Adrenal gland (tissue), 12 donors: Measurements from ENCODE around the gene MRAS. TPM values are rescaled to one million over a fixed set of nuclear protein-coding genes. Genes with fewer than 3 reads are reported as not detected.

Experiments
- DNase-seq, 7 donors: peaks; one replicate each; pipeline ENCODE4 v3.0.0-alpha.2; 2019 to 2020
- H3K27ac ChIP-seq, 5 donors: fragments of 200-600 bp; sonication (generic) in 4 of 5; 1 replicate in 3 of 5; 2 replicates in 2 of 5; pipeline versions ENCODE4 v1.5.1 to v1.8.0; 2016 to 2020; ENCODE audit warnings: mild to moderate bottlenecking in 1 of 5
- H3K27me3 ChIP-seq: fragments of 200-600 bp; 2 replicates; pipeline ENCODE4 v1.8.0; 2021
- H3K36me3 ChIP-seq, 2 donors: fragments of 200-600 bp; replicated peaks in 1 of 2; 1 replicate in 1 of 2; 2 replicates in 1 of 2; pipeline versions ENCODE4 v1.5.1 to v1.8.0; 2018 to 2022
- H3K4me1 ChIP-seq, 2 donors: fragments of 200-600 bp; replicated peaks in 1 of 2; 1 replicate in 1 of 2; 2 replicates in 1 of 2; pipeline versions ENCODE4 v1.5.1 to v1.8.0; 2018 to 2021
- H3K4me3 ChIP-seq, 4 donors: fragments of 200-600 bp; sonication (generic) in 3 of 4; one replicate each; pipeline ENCODE4 v1.5.1; 2016 to 2018
- H3K9me3 ChIP-seq, 3 donors: fragments of 200-600 bp; sonication (generic) in 1 of 3; replicated peaks in 1 of 3; 1 replicate in 2 of 3; 2 replicates in 1 of 3; pipeline versions ENCODE4 v1.5.1 to v1.8.0; 2016 to 2021
- POLR2A ChIP-seq, 2 donors: fragments of 450-650 bp; IDR thresholded peaks; one replicate each; pipeline ENCODE4 v1.6.1; 2017; ENCODE audit warnings: antibody characterized with exemption in 2 of 2, mild to moderate bottlenecking in 2 of 2, moderate library complexity in 1 of 2
- WGBS, 4 donors: extraction: QIAGEN DNeasy Blood & Tissue Kit in 2 of 4; methylation state at CpG; one replicate each; pipeline versions ENCODE4 v1.1.5 to v1.1.7; 2013 to 2017; 5-methylcytosine and 5-hydroxymethylcytosine counted together
- intact Hi-C, 2 donors: fragments of 100-400 bp; cut with DNase I; formaldehyde crosslinking; loops; one replicate each; pipeline versions ENCODE4 v1.14.1 to v1.15.0; 2022 to 2023
- polyA plus RNA-seq, 3 donors: library from polyadenylated mRNA; stranded (reverse); fragments of 200-250 nt in 2 of 3; fragments of 350-450 nt in 1 of 3; fragmentation: Illumina TruSeq in 1 of 3; extraction: RNeasy Lipid Tissue Mini Kit (QIAGEN cat#74804) in 1 of 3; gene quantifications; one replicate each; pipeline ENCODE4 v1.2.3, GENCODE V29; 2013 to 2014
- total RNA-seq, 9 donors: library from RNA; depleted of rRNA in 4 of 9; stranded (reverse); fragments of >200 nt in 4 of 9; fragments of 120-200 nt in 1 of 9; fragmentation: NEBNext Ultra II Directional in 1 of 9; extraction: Animal tissue kit (Norgen Biotek cat#: 25700) in 1 of 9; gene quantifications; one replicate each; pipeline versions ENCODE4 v1.1.0 to v1.2.4, GENCODE V29; 2013 to 2023
- TF ChIP-seq, protein P1 (sequence below), 6 experiments: fragments of 450-650 bp in 4 of 6; fragments of 200-600 bp in 2 of 6; sonication (generic) in 1 of 6; IDR thresholded peaks; 1 replicate in 5 of 6; 2 replicates in 1 of 6; pipeline versions ENCODE4 v1.5.1 to v1.8.0; 2016 to 2021; ENCODE audit warnings: antibody characterized with exemption in 6 of 6, mild to moderate bottlenecking in 2 of 6, moderate library complexity in 1 of 6
- donor health status: healthy with polysubstance abuse.
- donor health status: Bipolar disorder and iron deficiency.
- donor health status: DM: yes; HTN: yes; CAD: no.
- donor health status: DM: no; HTN: no; CAD: no.
- donor health status: DM: no; HTN: no; CAD: no.
- donor health status: DM: yes; HTN: yes; CAD: no.

MRAS gene
- total and polyA plus RNA-seq, 12 donors, result 47.9 to 337 (median 109) TPM

DNA sequence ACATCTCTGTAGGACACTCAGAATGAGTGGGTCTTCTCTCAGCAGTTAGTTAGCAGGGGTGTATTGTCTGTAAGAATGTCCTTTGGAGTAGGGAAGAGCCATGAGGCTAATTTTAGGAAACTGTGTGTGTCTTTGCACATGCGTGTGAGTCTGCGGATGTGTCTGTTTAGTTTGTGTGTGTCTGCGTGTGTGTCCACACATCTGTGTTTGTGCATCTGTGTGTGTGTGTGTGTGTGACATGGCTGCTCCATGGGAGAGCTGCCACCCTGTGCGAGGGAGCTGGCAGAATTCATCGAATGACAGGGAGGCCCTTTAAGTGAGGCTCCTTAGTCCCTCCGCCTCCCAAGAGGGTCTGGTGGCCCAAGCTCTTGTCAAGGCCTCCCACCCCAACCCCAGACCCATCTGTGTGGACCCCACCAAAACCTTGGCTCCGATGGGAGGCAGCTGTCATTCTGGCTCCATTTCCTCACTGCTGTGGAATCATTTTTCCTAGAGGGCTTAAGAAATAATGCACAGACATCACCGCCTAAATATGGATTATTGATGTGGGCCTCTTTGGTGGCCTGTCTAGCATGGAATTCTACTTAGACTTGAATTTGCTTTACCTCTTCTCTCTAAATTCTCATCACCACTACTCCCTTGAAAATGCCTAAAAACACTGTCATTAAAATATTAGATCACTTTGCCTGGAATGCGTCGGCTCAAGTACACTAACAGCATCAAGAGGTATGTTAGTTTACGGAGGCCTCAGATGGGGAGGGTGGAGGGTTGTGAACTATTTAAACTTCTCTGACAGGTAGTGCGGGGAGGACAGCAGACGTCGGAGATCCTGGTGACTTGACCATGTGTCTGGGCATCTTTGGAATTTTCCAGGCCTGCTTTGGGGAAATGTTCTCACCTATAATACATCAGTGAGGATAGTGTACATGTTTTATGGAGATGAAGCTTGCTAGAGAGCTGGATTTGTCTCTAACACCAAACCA lies 95.4 kb downstream of the MRAS start:
- Histone ChIP-seq H3K27ac (no peak overlapping the region), H3K9me3 (no peaks in the 10 kb centered on the region), H3K4me1 (no peaks in the 10 kb centered on the region), H3K36me3 (no peaks in the 10 kb centered on the region), H3K4me3 (no peak overlapping the region), H3K27me3 (no peaks in the 10 kb centered on the region)
- TF ChIP-seq POLR2A (IDR thresholded peaks at IDR 0.05), result no peak
- TF ChIP-seq, protein P1, sequence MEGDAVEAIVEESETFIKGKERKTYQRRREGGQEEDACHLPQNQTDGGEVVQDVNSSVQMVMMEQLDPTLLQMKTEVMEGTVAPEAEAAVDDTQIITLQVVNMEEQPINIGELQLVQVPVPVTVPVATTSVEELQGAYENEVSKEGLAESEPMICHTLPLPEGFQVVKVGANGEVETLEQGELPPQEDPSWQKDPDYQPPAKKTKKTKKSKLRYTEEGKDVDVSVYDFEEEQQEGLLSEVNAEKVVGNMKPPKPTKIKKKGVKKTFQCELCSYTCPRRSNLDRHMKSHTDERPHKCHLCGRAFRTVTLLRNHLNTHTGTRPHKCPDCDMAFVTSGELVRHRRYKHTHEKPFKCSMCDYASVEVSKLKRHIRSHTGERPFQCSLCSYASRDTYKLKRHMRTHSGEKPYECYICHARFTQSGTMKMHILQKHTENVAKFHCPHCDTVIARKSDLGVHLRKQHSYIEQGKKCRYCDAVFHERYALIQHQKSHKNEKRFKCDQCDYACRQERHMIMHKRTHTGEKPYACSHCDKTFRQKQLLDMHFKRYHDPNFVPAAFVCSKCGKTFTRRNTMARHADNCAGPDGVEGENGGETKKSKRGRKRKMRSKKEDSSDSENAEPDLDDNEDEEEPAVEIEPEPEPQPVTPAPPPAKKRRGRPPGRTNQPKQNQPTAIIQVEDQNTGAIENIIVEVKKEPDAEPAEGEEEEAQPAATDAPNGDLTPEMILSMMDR (IDR thresholded peaks at IDR 0.05), result no peak
- DNase-seq, result no peak
- intact Hi-C loops, result no loop called here
- WGBS, 4 donors, result 89 to 96% (median 93%) methylated on average over 11 to 14 of the region's 14 CpGs

DNA sequence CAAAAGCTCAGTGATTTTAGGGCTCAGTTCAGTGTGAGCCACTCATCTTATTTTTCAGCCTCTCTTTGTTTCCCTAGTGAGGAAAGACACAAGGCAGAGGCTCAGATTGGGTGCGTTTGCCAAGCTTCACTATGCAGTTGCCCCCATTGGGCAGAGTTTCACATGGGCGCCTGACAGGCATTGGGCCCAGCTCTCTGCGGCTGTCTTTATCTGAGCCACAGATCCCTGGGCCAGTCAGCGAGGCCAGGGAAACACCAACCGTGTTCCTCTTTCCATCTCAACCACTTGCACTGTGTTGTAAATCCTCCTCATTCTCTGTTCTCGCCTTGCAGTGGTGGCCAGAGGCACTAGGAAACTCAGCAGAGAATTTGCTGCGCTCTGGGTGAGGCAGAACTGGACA lies 96.9 kb downstream of the MRAS start:
- Histone ChIP-seq H3K4me3 (no peak overlapping the region), H3K4me1 (no peaks in the 10 kb centered on the region), H3K9me3 (no peaks in the 10 kb centered on the region), H3K36me3 (no peaks in the 10 kb centered on the region), H3K27ac (no peak overlapping the region), H3K27me3 (no peaks in the 10 kb centered on the region)
- TF ChIP-seq POLR2A (IDR thresholded peaks at IDR 0.05), result no peak
- 81 to 100% (median 88%) methylated on average over 3 to 7 of the region's 7 CpGs for WGBS, 4 donors
- DNase-seq, result no peak
- intact Hi-C loops, result no loop called here

DNA sequence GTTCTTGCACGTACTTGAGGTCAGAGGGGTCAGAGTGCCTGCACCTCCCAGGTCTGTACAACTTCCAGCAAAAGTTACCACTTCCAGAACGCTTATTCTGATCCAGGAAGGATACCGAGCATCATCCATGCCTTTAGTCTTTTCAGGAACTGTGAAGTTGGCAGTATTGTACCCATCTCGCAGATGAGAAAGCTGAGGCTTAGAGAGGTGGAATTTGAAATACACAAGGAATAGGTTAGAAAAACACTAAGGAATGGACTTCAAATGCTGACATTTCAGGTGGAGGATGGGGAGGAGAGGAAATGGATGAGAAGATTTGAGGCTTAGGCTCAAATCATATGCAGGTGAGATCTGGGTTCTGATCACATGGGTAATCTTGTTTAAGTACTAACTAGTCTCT lies 97.3 kb downstream of the MRAS start:
- Histone ChIP-seq H3K9me3 (no peaks in the 10 kb centered on the region), H3K27me3 (no peaks in the 10 kb centered on the region), H3K4me1 (no peaks in the 10 kb centered on the region), H3K36me3 (no peaks in the 10 kb centered on the region), H3K27ac (no peak overlapping the region), H3K4me3 (no peak overlapping the region)
- TF ChIP-seq POLR2A (IDR thresholded peaks at IDR 0.05), result no peak
- TF ChIP-seq, protein P1 (IDR thresholded peaks at IDR 0.05), result no peak
- intact Hi-C loops, result no loop called here
- no peak for DNase-seq
- WGBS, 4 donors, result 81 to 89% (median 86%) methylated on average over 4 of the region's 4 CpGs

DNA sequence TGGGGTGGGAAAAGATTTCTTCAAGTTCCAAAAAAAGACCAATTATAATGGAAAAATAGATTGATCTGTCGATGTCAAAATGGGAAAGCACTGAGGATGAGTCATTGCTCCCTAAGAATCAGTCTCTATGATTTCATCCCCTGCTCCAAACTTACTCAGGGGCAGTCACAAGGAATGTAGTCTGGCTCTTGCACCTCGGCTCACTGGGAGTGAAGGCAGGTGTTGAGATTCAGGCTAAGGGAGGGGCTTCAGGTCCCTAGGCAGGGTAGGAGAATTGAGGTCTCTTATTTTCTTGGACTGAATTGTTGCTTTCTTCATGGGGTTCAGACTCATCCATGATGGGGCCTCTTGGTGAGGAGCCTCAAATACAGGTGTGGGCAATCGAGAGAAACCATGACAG lies 100.3 kb downstream of the MRAS start:
- no peaks in the 10 kb centered on the region for H3K4me1 ChIP-seq
- H3K4me3 ChIP-seq, result no peak overlapping the region
- intact Hi-C loops, result no loop called here
- TF ChIP-seq, protein P1 (IDR thresholded peaks at IDR 0.05), result no peak
- TF ChIP-seq POLR2A (IDR thresholded peaks at IDR 0.05), result no peak
- DNase-seq, result no peak
- H3K36me3 ChIP-seq, result no peaks in the 10 kb centered on the region
- H3K27ac ChIP-seq, result no peak overlapping the region
- 87 to 93% (median 91%) methylated on average over 3 of the region's 3 CpGs for WGBS, 4 donors
- no peaks in the 10 kb centered on the region for H3K9me3 ChIP-seq
- no peaks in the 10 kb centered on the region for H3K27me3 ChIP-seq
